GM21360 (cell line): ENCODE measurements around the gene KCNIP3.

Source experiments
- ATAC-seq: cut with Tn5 transposase; IDR thresholded peaks from one replicate; pipeline ENCODE4 v1.9.1; 2021; ENCODE audit warnings: mild to moderate bottlenecking, moderate library complexity; ENCODE audit not compliant: unreplicated experiment

Gene KCNIP3

GRCh38 chr2:95312543-95313201, 15.5 kb downstream of the KCNIP3 start:
- no peak for ATAC-seq

GRCh38 chr2:95313296-95314131, 16.4 kb downstream of the KCNIP3 start:
- no peak for ATAC-seq

- ATAC-seq = no peak
Observed at GRCh38 chr2:95314598-95314963, 17.4 kb downstream of the KCNIP3 start.

- no peak for ATAC-seq
Observed at GRCh38 chr2:95314964-95315611, 17.9 kb downstream of the KCNIP3 start.

GRCh38 chr2:95315801-95316411, 18.8 kb downstream of the KCNIP3 start:
- no peak for ATAC-seq

GRCh38 chr2:95316466-95317122, 19.4 kb downstream of the KCNIP3 start:
- no peak for ATAC-seq

GRCh38 chr2:95317123-95317500, 20.0 kb downstream of the KCNIP3 start:
- ATAC-seq = no peak

GRCh38 chr2:95317665-95318425, 20.7 kb downstream of the KCNIP3 start:
- no peak for ATAC-seq

- no peak for ATAC-seq
Observed at GRCh38 chr2:95318431-95319220, 21.5 kb downstream of the KCNIP3 start.

GRCh38 chr2:95319481-95320343, 22.6 kb downstream of the KCNIP3 start:
- no peak for ATAC-seq

- ATAC-seq = no peak
Observed at GRCh38 chr2:95320344-95320712, 23.2 kb downstream of the KCNIP3 start.

GRCh38 chr2:95320986-95321767, 24.0 kb downstream of the KCNIP3 start:
- ATAC-seq = no peak

- ATAC-seq = no peak
Observed at GRCh38 chr2:95323347-95324155, 26.4 kb downstream of the KCNIP3 start.

- ATAC-seq = no peak
Observed at GRCh38 chr2:95325026-95325425, 27.9 kb downstream of the KCNIP3 start.

GRCh38 chr2:95325590-95326432, 28.7 kb downstream of the KCNIP3 start:
- no peak for ATAC-seq
